BE2C (cell line): Measurements from ENCODE around the gene RNF111. TPM values are rescaled to one million over a fixed set of nuclear protein-coding genes. Genes with fewer than 3 reads are reported as not detected.
A peak's percentile ranks its signal among the peaks of the same experiment; 100 is the strongest.

Experiments used
- DNase-seq: peaks from one replicate; pipeline ENCODE4 v3.0.0-alpha.2; 2020
- H3K27me3 ChIP-seq: fragments of 250-450 bp; sonication (Bioruptor Pico); 2 replicates; pipeline ENCODE4 v1.5.1; 2020; ENCODE audit warnings: mild to moderate bottlenecking
- H3K36me3 ChIP-seq: fragments of 250-450 bp; sonication (Bioruptor Pico); 2 replicates; pipeline ENCODE4 v1.5.1; 2020; ENCODE audit warnings: mild to moderate bottlenecking
- H3K4me1 ChIP-seq: fragments of 250-450 bp; sonication (Bioruptor Pico); 2 replicates; pipeline ENCODE4 v1.5.1; 2020
- H3K4me3 ChIP-seq: 2 replicates; pipeline ENCODE4 v1.5.1; 2011; ENCODE audit warnings: low read depth, low read length
- H3K9me3 ChIP-seq: fragments of 250-450 bp; sonication (Bioruptor Pico); 2 replicates; pipeline ENCODE4 v1.5.1; 2020
- CTCF ChIP-seq: IDR thresholded peaks from 2 replicates; pipeline ENCODE4 v1.5.1; 2012; ENCODE audit warnings: mild to moderate bottlenecking, low read depth, low read length
- polyA plus RNA-seq: library from polyadenylated mRNA; unstranded; fragments of >200 nt; gene quantifications from one replicate; pipeline ENCODE4 v1.2.1, GENCODE V29; 2012; ENCODE audit warnings: low read depth, missing spikeins; ENCODE audit not compliant: insufficient read length, insufficient read depth

RNF111 gene
- 35.2 TPM for polyA plus RNA-seq

DNA sequence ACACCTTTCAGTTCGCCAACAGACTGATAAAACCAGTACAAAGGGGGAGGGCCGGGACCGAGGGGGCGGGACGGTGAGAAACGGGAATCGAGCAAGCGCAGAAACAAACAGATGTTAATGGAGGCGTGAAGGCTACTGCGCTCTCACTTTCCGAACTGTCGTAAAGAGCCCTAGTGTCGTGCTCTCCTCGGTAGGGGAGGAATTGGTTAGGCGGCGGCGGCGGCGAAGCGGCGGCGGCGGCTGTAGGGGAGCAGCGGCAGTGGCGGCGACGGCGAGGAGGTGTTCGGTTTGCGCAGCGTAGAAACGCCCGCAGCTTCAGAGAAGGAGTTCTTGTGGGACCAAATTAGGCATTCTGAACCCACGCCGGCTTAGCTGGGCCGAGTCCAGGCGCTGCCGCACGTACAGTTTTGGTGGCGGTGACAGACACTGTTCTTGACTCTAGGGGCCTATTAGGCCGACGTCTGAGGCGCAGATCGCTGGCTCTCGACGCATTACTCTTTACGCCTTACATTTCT lies at the start of gene RNF111:
TSS of gene RNF111 (plus strand) at position 173 of the 515 bp plus-strand sequence. CDS start 43,160 bp downstream, outside the sequence.
- Histone ChIP-seq H3K9me3 (no peaks in the 10 kb centered on the region), H3K27me3 (no peaks in the 10 kb centered on the region), H3K4me3 (peak within 1 kb of the TSS; percentile 98), H3K36me3 (peaks cover 10% of the 10 kb centered on the region), H3K4me1 (no peaks in the 10 kb centered on the region)
- no peak for TF ChIP-seq CTCF
- DNase-seq, result peak; percentile 91

- Histone ChIP-seq H3K27me3 (no peaks in the 10 kb centered on the region), H3K9me3 (no peaks in the 10 kb centered on the region), H3K36me3 (no peaks in the 10 kb centered on the region), H3K4me3 (no peak overlapping the region), H3K4me1 (peaks cover 10% of the 10 kb centered on the region)
- TF ChIP-seq CTCF, result no peak
- DNase-seq, result no peak
Measured at GRCh38 chr15:58947179-58947578, 40.3 kb upstream of the RNF111 start.

- no peak overlapping the region for H3K4me3 ChIP-seq
- peaks cover 10% of the 10 kb centered on the region for H3K4me1 ChIP-seq
- no peaks in the 10 kb centered on the region for H3K27me3 ChIP-seq
- H3K36me3 ChIP-seq, result no peaks in the 10 kb centered on the region
- no peak for TF ChIP-seq CTCF
- H3K9me3 ChIP-seq, result no peaks in the 10 kb centered on the region
- DNase-seq, result no peak
Measured at GRCh38 chr15:58951388-58952007, 36.0 kb upstream of the RNF111 start.

DNA sequence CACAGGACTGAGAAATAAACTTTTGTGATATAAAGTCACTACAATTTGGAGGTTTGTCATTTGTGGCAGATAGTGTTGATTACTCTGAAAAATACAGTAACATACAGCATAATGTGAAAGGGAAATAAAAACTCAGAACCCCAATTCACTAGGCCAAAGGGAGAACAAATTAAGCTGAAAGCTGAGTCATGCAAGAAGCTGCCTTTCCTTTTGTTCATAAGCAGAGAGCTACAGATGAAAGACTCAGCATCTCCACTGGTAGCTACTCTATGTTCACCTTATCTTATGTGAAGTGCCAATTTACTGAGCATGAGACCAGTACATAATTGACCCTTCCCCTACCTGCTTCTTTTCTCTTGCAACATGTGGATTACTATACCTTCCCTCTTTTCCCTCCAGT lies 34.7 kb upstream of the RNF111 start:
- Histone ChIP-seq H3K36me3 (no peaks in the 10 kb centered on the region), H3K27me3 (no peaks in the 10 kb centered on the region), H3K4me1 (peaks cover 10% of the 10 kb centered on the region), H3K4me3 (no peak overlapping the region), H3K9me3 (no peaks in the 10 kb centered on the region)
- no peak for TF ChIP-seq CTCF
- DNase-seq, result no peak

DNA sequence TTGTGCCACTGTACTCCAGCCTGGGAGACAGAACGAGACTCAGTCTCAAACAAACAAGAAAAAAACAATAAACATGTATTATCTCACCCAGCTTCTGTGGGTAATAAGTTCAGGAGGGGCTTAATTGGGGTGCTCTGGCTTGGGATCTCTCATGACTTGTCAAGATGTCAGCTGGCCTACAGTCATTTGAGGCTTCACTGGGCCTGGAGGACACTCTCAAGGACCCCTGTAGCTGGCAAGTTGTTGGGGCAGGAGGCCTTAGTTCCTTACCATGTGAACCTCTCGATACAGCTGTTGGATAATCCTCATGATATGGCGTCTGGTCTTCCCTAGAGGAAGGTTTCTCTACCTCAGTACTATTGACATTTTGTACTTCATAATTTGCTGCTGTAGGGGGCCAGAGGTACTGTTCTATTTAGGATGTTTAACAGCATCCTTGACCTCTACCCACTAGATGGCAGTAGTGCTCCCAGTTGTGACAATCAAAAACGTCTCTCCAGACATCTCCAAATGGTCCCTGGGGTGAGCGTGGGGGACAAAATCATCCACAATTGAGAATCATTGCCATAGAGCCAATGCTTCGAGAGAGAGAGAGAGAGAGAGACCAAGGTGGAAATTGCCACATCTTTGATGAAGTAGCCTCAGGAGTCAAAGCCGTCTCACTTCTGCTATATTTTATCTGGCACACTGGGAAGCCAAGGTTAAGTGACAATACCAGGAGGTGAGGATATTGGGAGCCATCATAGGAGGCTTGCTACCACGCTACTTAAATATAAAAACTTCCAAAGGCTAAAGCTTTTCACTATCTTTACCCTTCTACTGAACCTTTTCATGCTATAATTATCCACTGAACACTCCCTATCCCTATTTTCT lies 30.1 kb upstream of the RNF111 start:
- peak; percentile 96 for TF ChIP-seq CTCF

More for the DNA sequence above, 30.1 kb upstream of the RNF111 start:
- no peaks in the 10 kb centered on the region for H3K4me1 ChIP-seq
- no peaks in the 10 kb centered on the region for H3K27me3 ChIP-seq
- peak; percentile 76 for DNase-seq
- no peaks in the 10 kb centered on the region for H3K9me3 ChIP-seq
- H3K4me3 ChIP-seq, result 0 out of 2 replicates have a peak overlapping the region, but pooled peaks have one; percentile 12
- H3K36me3 ChIP-seq, result no peaks in the 10 kb centered on the region
